Activated CD4-positive, alpha-beta T cell treated with anti-CD3 and anti-CD28 coated beads, Interleukin-2, amount 10 ng/mL, durations not matched to agents 7 days and 5 days (primary cell): ENCODE data around the gene SLC35B2. TPM values are rescaled to one million over a fixed set of nuclear protein-coding genes. Genes with fewer than 3 reads are reported as not detected.

Experiments
- CTCF ChIA-PET: fragments of 350-600 bp; sonication (Branson Sonifier 250); formaldehyde crosslinking; loops from one replicate; lab custom pipeline; 2021; ENCODE audit warnings: antibody characterized with exemption; lab: Charles Lee
- POLR2A ChIA-PET: fragments of 350-600 bp; sonication (Branson Sonifier 250); formaldehyde crosslinking; loops from one replicate; lab custom pipeline; 2021; ENCODE audit warnings: antibody characterized with exemption; lab: Charles Lee
- DNase-seq: peaks from one replicate; pipeline ENCODE4 v3.0.0-alpha.2; 2020
- H3K27ac Mint-ChIP-seq: one replicate; pipeline ENCODE4 v1.8.0; 2021; ENCODE audit warnings: mild to moderate bottlenecking, moderate library complexity, mixed read lengths
- H3K27me3 Mint-ChIP-seq: one replicate; pipeline ENCODE4 v1.8.0; 2021; ENCODE audit warnings: mixed read lengths
- H3K36me3 Mint-ChIP-seq: one replicate; pipeline ENCODE4 v1.8.0; 2021; ENCODE audit warnings: low read depth, mixed read lengths
- H3K4me1 Mint-ChIP-seq: one replicate; pipeline ENCODE4 v1.8.0; 2021; ENCODE audit warnings: mixed read lengths
- H3K4me3 Mint-ChIP-seq: one replicate; pipeline ENCODE4 v1.8.0; 2021; ENCODE audit warnings: mild to moderate bottlenecking, moderate library complexity, mixed read lengths
- H3K9me3 Mint-ChIP-seq: one replicate; pipeline ENCODE4 v1.8.0; 2021; ENCODE audit warnings: mixed read lengths
- total RNA-seq, 2 experiments: library from RNA; stranded (reverse); gene quantifications; one replicate each; pipeline ENCODE4 v1.2.3, GENCODE V29; 2021

The SLC35B2 gene
- total RNA-seq, 2 experiments from 2014 or later: 29.5 to 30.1 TPM

DNA sequence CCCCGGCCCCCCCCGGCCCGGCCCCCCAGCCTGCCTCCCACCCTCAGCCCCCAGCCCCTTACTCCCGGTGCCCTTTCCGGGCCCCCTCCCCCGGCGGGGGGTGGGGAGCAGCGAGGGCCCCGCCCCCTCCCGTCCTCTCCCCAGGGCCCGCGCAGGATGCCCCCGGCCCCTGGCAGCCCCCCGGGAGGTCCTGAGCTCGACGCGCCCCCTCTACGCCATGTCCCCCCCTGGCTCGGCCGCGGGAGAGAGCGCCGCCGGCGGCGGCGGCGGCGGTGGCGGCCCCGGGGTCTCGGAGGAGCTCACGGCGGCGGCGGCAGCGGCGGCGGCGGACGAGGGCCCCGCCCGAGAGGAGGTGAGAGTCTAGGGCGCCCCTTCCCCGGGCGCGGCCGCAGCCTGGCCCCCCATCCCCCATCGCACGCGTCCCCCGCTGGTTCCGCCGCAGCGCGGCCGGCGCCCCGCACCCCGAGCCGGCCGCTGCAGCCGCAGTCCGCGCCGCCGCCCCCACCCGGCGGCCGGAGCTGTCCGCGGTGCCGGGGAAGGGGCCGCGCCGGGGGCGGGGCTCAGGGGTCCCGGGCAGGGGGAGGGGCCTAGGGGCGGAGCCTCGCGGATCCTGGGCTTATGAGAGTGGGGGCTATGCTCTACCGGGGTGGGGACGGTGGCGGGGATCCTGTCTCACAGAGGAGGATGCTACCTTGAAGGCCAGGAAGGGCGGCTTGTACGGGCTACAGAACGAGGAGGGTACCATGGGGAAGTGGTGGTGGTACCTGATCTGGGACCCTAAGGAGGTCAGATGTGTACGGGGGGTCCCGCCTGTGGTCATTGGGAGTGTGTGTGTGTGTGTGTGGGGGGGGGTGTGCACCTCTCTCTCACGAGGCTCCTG, 13.4 kb upstream of the SLC35B2 start:
- DNase-seq: no peak
- Mint-ChIP-seq H3K27ac (no peak overlapping the region), H3K9me3 (no peaks in the 10 kb centered on the region), H3K4me3 (peak overlapping the region; percentile 58), H3K36me3 (no peaks in the 10 kb centered on the region), H3K4me1 (peaks cover 32% of the 10 kb centered on the region), H3K27me3 (peaks cover 56% of the 10 kb centered on the region)
- ChIA-PET CTCF (interaction anchor here (0.7 to 2.8 kb wide), 6 partner anchors 14 to 166 kb away, joined by 3 to 7 read pairs (median 4); partner anchors contain the start of genes AARS2 and SLC35B2), POLR2A (no interaction called here)

DNA sequence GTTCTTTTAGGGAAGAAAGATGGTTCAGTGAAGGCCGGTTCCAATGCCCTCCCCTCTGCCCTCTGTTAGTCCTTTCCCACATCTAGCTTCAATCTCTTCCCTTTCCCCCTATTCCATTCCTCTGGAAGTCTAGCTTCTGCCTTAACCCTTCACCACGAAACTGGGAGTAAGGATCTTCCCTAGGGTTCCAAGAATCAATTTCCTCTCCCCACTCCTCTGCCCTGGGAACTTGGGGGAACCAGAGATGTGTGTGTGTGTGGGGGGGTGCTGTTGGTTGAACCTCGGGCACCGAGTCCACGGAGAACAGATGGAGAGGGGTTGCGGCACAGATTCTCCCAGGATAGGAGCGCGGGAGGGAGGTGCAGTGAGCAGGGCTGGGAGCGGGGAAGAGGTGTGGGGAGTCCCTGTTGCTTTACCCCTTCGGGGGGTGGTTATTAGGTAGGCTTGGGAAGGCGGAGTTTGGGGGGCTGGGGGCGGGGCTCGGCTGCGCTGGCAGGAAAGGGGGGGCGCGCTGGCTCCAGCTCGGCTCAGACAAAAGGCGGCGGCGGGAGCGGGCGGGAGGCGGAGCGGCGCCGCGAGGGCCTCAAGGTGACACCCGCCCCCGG, 12.7 kb upstream of the SLC35B2 start, which contains the start of gene TMEM151B:
Gene TMEM151B, plus strand, starts transcription at position 530 of the 605 bp plus-strand sequence. CDS start 293 bp downstream, outside the sequence.
- Mint-ChIP-seq H3K9me3 (no peaks in the 10 kb centered on the region), H3K27me3 (peaks cover 56% of the 10 kb centered on the region), H3K27ac (no peak within 1 kb of the TSS), H3K4me1 (peaks cover 33% of the 10 kb centered on the region), H3K4me3 (peak within 1 kb of the TSS; percentile 58), H3K36me3 (no peaks in the 10 kb centered on the region)
- DNase-seq: no peak
- ChIA-PET CTCF (interaction anchor here (1.0 to 2.8 kb wide), 4 partner anchors 33 to 43 kb away, joined by 3 to 7 read pairs (median 4); partner anchors contain the start of gene AARS2), POLR2A (no interaction called here)

DNA sequence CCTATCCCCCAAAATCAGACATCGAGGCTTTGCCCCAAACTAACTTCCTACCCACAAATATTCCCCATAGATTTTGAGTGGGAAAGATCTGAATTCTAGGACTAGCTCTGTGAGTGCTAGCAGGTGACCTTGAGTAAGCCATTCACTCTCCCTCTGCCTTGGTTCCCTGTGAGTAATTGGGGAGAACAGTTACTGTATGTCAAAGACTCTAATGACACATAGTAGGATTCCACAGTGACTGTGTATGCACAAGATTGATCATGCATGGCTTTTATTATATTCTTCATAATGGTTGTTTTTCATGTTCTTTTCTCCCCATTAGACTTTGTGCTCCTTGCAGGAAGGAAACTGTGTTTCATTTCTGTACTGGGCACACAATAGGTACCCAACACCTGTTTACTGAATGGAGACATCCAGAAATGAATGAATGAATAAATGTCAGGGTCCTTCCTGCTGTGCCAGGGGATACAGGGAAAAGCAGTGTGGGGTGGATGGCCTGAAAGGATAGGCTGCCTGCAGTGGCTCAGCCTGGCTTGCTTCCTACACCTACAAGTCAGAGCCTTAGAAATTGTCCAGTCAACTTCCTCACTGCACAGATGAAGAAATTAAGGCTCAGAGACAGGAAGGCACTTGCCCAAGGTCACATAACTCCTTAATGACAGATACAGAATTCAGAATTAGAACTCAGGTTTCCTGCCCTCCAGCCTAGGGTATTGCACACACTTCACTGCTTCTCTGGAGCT, 12.0 kb upstream of the SLC35B2 start:
- ChIA-PET CTCF (interaction anchor here (1.0 to 2.8 kb wide), 10 partner anchors 13 to 148 kb away, joined by 3 to 25 read pairs (median 4); partner anchors contain the start of gene AARS2), POLR2A (no interaction called here)
- Mint-ChIP-seq H3K9me3 (no peaks in the 10 kb centered on the region), H3K36me3 (no peaks in the 10 kb centered on the region), H3K27ac (no peak overlapping the region), H3K4me3 (no peak overlapping the region), H3K27me3 (peaks cover 51% of the 10 kb centered on the region), H3K4me1 (peaks cover 35% of the 10 kb centered on the region)
- DNase-seq: no peak

DNA sequence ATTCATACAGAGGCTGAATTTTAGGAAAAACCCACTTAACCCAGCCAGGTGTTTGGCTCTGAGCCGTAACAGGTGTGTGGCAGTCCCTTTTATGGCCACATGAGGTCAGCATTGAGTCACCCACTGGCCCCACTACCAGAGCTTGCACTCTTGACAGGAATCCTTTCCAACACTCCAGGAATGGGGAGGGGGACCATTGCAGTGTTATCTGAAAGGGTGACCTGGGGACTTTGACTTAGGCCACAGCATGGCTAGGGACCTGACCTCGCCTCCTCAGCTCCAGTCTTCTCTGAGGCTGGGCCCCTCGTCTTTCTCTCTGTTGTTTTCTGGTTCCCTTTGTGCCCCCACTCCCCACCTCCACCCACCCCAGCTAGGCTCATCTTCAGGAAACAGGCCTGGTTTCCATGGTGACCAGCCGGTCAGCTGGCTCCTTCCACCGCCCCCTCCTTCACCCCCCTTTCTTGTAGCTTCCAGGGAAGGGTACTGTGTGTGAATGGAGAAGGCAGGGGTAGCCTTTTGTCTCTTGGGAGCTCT, 10.8 kb upstream of the SLC35B2 start:
- H3K27me3 Mint-ChIP-seq: peaks cover 42% of the 10 kb centered on the region
- CTCF ChIA-PET: interaction anchor here (0.7 to 2.8 kb wide), 21 partner anchors 11 to 188 kb away, joined by 3 to 25 read pairs (median 4); partner anchors contain the start of gene AARS2
- no peaks in the 10 kb centered on the region for H3K9me3 Mint-ChIP-seq
- H3K36me3 Mint-ChIP-seq: peaks cover 2% of the 10 kb centered on the region
- peak; percentile 62 for DNase-seq
- no peak overlapping the region for H3K27ac Mint-ChIP-seq
- no peak overlapping the region for H3K4me3 Mint-ChIP-seq
- POLR2A ChIA-PET: no interaction called here
- peaks cover 46% of the 10 kb centered on the region for H3K4me1 Mint-ChIP-seq

DNA sequence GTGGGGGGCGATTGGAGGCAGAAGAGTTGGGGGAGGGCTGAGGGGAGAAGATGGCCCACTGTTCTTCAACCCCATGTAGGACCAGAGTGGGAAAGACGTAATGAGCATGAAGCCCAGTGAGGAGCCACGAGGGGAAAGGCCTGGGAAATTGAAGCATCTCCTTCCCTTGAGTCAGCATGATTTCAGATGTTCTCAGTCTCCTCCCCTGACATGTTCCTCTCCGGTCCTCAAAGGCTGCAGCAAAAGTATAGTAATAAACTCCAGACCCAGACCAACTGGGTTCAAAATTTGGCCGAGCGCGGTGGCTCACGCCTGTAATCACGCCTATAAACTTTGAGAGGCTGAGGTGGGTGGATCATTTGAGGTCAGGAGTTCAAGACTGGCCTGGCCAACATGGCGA, 9.9 kb upstream of the SLC35B2 start:
- H3K27me3 Mint-ChIP-seq: peaks cover 34% of the 10 kb centered on the region
- no peak overlapping the region for H3K27ac Mint-ChIP-seq
- no peaks in the 10 kb centered on the region for H3K9me3 Mint-ChIP-seq
- peaks cover 2% of the 10 kb centered on the region for H3K36me3 Mint-ChIP-seq
- no peak for DNase-seq
- ChIA-PET CTCF (interaction anchor here (0.6 to 2.8 kb wide), 12 partner anchors 11 to 140 kb away, joined by 3 to 25 read pairs (median 4); partner anchors contain the start of gene AARS2), POLR2A (no interaction called here)
- H3K4me3 Mint-ChIP-seq: no peak overlapping the region
- peaks cover 55% of the 10 kb centered on the region for H3K4me1 Mint-ChIP-seq

DNA sequence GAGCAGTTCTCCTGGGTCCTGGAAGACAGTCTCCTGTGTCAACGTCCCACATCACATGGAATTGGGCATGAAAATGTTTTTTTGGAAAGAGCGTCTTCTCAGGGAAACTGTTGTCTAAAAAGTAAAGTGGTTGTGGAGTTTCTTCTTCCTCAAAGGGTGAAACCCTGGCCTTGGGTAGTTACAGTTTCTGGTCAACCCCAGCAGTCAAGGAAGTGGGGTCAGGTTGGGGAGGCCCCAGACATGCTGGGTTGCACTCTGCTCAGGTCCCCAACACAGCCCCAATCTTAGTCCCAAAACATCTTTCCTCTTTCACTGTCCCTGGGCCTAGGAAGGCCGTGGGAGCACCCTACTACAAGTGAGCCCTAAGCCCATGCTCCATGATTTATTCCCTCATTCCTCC, 9.0 kb upstream of the SLC35B2 start:
- Mint-ChIP-seq H3K4me1 (peaks cover 59% of the 10 kb centered on the region), H3K36me3 (peaks cover 2% of the 10 kb centered on the region), H3K9me3 (no peaks in the 10 kb centered on the region), H3K27ac (peak overlapping the region; percentile 78), H3K27me3 (peaks cover 25% of the 10 kb centered on the region), H3K4me3 (peak overlapping the region; percentile 95)
- ChIA-PET CTCF (interaction anchor here (0.7 to 2.8 kb wide), 7 partner anchors 10 to 72 kb away, joined by 3 to 25 read pairs (median 6); partner anchors contain the start of gene AARS2), POLR2A (no interaction called here)
- DNase-seq: no peak

DNA sequence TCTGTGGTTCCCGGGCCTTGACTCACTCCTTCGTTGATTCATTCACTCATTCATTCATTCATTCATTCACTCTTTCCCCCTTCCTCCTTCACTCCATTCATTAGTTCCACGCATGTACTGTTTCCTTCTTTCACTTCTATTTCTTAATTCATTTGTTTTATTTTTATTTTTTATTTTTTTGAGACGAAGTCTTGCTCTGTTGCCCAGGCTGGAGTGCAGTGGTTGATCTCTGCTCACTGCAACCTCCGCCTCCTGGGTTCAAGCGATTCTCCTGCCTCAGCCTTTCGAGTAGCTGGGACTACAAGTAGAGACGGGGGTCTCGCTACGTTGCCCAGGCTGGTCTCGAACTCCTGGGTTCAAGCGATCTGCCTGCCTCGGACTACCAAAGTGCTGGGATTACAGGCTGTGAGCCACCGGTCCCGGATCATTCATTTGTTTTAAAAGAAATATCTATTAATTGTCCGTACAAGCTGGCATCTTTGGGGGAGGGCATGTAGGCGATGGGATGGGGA, 8.4 kb upstream of the SLC35B2 start:
- no peaks in the 10 kb centered on the region for H3K9me3 Mint-ChIP-seq
- ChIA-PET CTCF (interaction anchor here (1.6 to 1.9 kb wide), 2 partner anchors 9 to 47 kb away, joined by 3 to 6 read pairs; partner anchors contain the start of gene AARS2), POLR2A (no interaction called here)
- peak overlapping the region; percentile 95 for H3K4me3 Mint-ChIP-seq
- peak overlapping the region; percentile 88 for H3K27ac Mint-ChIP-seq
- peaks cover 21% of the 10 kb centered on the region for H3K27me3 Mint-ChIP-seq
- no peak for DNase-seq
- H3K4me1 Mint-ChIP-seq: peaks cover 60% of the 10 kb centered on the region
- H3K36me3 Mint-ChIP-seq: peaks cover 6% of the 10 kb centered on the region

DNA sequence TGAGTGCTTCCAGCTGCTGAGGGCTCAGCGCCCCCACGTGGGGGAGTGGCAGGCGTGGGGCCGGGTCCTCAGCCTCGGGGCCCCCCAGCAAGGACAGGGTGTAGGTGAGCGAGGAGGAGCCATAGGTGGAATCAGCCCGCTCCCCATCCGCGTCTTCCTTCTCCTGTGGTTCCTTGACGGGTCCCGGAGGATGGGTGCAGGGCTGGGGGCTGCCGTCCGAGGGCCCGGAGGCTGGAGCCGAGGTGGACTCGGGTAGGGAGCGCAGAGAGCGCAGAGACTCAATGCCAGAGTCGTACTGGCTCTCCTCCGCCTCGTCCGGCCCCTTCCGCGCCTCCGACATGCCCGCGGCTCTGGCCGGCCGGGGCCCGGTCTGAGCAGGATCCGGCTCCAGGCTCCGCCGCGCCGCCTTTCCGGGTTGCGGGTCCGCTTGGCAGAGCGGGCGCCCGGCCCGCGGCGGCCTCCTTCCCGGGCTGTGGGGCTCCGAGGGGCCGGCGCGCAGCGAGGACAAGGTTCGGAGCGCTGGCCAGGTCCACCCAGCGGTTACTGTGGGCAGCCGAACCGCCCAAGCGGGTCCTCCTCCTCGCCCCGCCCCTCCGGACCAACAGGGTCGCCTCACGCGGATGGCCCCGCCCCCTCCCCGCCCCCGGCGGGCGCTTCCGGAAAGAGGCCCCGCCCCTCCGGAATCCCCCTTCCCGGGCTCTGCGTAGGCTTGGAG, 7.8 kb upstream of the SLC35B2 start, which contains the start of gene NFKBIE:
Gene NFKBIE, minus strand, starts transcription at position 545 of the 715 bp plus-strand sequence. Its CDS starts 205 bp downstream, at position 340.
- peak within 1 kb of the TSS; percentile 92 for H3K27ac Mint-ChIP-seq
- peak; percentile 91 for DNase-seq
- no peaks in the 10 kb centered on the region for H3K9me3 Mint-ChIP-seq
- POLR2A ChIA-PET: no interaction called here
- peaks cover 20% of the 10 kb centered on the region for H3K27me3 Mint-ChIP-seq
- CTCF ChIA-PET: interaction anchor here (1.0 to 1.6 kb wide), 5 partner anchors 13 to 64 kb away, joined by 3 to 8 read pairs (median 4); partner anchors contain the start of gene HSP90AB1
- H3K4me1 Mint-ChIP-seq: peaks cover 60% of the 10 kb centered on the region
- peaks cover 8% of the 10 kb centered on the region for H3K36me3 Mint-ChIP-seq
- H3K4me3 Mint-ChIP-seq: peak within 1 kb of the TSS; percentile 95

DNA sequence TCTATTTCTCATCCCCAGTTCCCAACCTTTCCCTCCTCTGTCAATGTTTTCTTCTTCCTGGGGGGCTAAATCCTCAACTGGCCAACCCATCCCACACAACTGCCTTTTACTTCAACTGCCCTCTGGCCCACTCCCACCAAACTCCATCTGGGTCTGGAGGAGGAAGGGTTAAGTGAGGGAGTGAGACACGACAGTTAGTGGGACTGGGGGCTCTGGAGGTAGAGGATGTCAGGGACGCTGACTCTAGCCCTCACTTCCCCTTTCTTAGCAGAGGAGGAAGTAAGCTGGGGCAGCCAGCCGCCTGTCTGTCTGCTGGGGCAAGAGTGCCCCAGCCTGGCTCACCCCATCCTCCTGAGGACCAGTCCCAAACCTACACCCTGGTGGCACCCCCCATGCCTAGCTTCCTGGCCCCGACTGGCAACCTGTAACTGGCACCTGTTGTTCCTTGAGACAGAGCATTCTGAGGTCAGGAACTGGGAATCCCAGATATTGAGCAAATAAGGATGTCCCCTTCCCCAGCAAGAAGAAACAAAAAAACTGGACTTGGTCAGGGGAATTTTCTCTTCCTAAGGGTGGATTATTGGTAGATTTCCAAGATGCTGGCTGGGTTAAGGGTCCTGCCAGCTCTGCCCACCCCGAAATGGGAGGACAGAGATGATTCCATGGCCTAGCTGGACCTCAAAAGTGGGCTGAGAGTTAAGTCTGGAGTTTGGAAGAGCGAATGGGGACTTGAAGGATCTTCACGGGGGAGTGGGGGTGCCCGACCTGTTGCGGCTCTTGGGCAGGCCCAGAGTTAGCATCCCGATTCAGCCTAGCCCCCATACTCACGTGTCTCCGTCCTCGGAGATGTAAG, 7.1 kb upstream of the SLC35B2 start:
- peak overlapping the region; percentile 95 for H3K4me3 Mint-ChIP-seq
- peaks cover 8% of the 10 kb centered on the region for H3K36me3 Mint-ChIP-seq
- POLR2A ChIA-PET: no interaction called here
- H3K27ac Mint-ChIP-seq: peak overlapping the region; percentile 92
- CTCF ChIA-PET: interaction anchor here (1.0 to 1.6 kb wide), 6 partner anchors 12 to 78 kb away, joined by 3 to 8 read pairs (median 4); partner anchors contain the start of genes HSP90AB1 and SPATS1
- no peaks in the 10 kb centered on the region for H3K9me3 Mint-ChIP-seq
- H3K4me1 Mint-ChIP-seq: peaks cover 53% of the 10 kb centered on the region
- peaks cover 12% of the 10 kb centered on the region for H3K27me3 Mint-ChIP-seq
- DNase-seq: peak; percentile 45

DNA sequence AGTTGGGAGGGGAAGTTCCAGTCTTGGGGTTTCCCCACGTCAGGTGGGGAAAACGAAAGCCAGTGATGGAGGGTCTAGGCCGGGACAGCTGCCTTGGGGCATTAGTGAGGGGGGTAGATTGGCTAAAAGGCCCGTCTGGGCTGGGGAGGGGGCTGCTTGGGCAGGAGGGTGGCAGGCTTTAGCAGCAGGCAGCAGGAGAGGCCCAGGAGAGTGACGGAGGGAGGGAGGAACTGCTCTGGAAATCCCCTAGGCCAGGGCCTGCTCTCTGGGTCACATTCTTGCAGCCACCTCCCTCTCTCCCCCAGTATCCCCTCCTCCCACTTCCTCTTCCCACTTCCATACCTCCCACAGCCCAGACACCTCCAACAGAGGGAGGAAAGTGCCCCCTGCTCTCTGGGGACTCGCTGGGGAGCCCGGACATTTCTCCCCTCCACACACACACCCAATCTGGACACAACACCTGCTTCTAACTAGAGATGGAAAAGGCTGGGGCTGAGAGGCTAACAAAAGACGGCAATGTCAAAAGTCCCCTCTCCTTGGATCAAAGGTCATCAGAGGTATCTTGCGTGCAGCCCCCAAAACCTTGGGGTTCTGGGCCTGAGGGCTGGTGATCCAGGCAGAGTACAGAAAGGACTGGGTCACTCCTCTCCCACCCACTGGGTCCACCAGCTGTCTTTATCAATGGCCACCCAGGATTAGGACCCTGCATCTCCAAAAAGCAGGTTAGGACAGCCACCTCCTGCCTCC, 6.2 kb upstream of the SLC35B2 start:
- no peaks in the 10 kb centered on the region for H3K9me3 Mint-ChIP-seq
- DNase-seq: no peak

More for the DNA sequence above, 6.2 kb upstream of the SLC35B2 start:
- Mint-ChIP-seq H3K4me3 (peak overlapping the region; percentile 95), H3K36me3 (peaks cover 10% of the 10 kb centered on the region), H3K27me3 (peaks cover 4% of the 10 kb centered on the region), H3K4me1 (peaks cover 50% of the 10 kb centered on the region), H3K27ac (peak overlapping the region; percentile 92)
- ChIA-PET CTCF (interaction anchor here (1.0 to 1.6 kb wide), 6 partner anchors 11 to 79 kb away, joined by 3 to 8 read pairs (median 4); partner anchors contain the start of genes HSP90AB1 and SPATS1), POLR2A (interaction anchor here (0.6 kb wide), 1 partner anchor 888 kb away, joined by 4 read pairs; no protein-coding TSS in a partner anchor)
